ENCODE measurements around the gene ANKRD55. TPM values are rescaled to one million over a fixed set of nuclear protein-coding genes. Genes with fewer than 3 reads are reported as not detected.

ANKRD55 gene
- total and polyA plus RNA-seq, 9 of the 15 experiments (the other 6 are each of a cell fraction or from before 2014, with no cell fraction given): 3.4 to 10.6 (median 6.5) TPM

- TF ChIP-seq ZBTB33 (CRISPR knock-in tag; IDR thresholded peaks at IDR 0.05) (no peak), CREB3L1 (IDR thresholded peaks at IDR 0.05; ENCODE audit: borderline replicate concordance, low read depth) (no peak), TEAD1 (CRISPR knock-in tag; IDR thresholded peaks at IDR 0.05) (no peak), NFIX (CRISPR knock-in tag; IDR thresholded peaks at IDR 0.05; ENCODE audit: low read depth) (no peak), ZNF780A (CRISPR knock-in tag; IDR thresholded peaks at IDR 0.05) (no peak), E4F1 (CRISPR knock-in tag; IDR thresholded peaks at IDR 0.05; ENCODE audit: borderline replicate concordance) (no peak), ZBTB17 (CRISPR knock-in tag; IDR thresholded peaks at IDR 0.05) (no peak), DPF2 (IDR thresholded peaks at IDR 0.05) (no peak), ETS2 (tag; IDR thresholded peaks at IDR 0.05; ENCODE audit: borderline replicate concordance, poor library complexity, severe bottlenecking) (no peak), ZFP1 (CRISPR knock-in tag; IDR thresholded peaks at IDR 0.05) (no peak), ZNF655 (CRISPR knock-in tag; IDR thresholded peaks at IDR 0.05) (no peak), BRD4 (IDR thresholded peaks at IDR 0.05) (no peak), HES1 (IDR thresholded peaks at IDR 0.05; ENCODE audit: low read depth) (no peak), SAFB2 (IDR thresholded peaks at IDR 0.05; ENCODE audit: borderline replicate concordance, low read depth, low read length, severe bottlenecking) (no peak), PHF20 (IDR thresholded peaks at IDR 0.05; ENCODE audit: partially characterized antibody) (no peak), ZNF282 (CRISPR knock-in tag; IDR thresholded peaks at IDR 0.05) (no peak)
Measured at GRCh38 chr5:56155992-56156584, 77.0 kb downstream of the ANKRD55 start (continued).

All from K562 (cell line).